Suprapubic skin (tissue), 4 donors: Measurements from ENCODE around the gene ARTN. TPM values are rescaled to one million over a fixed set of nuclear protein-coding genes. Genes with fewer than 3 reads are reported as not detected.

Source experiments
- DNase-seq, 2 donors: peaks; one replicate each; pipeline ENCODE4 v3.0.0-alpha.2; 2019; ENCODE audit warnings: low spot score in 2 of 2
- H3K27ac ChIP-seq: fragments of 200-600 bp; sonication (generic); one replicate; pipeline ENCODE4 v1.5.1; 2019
- H3K27me3 ChIP-seq: fragments of 200-600 bp; sonication (generic); one replicate; pipeline ENCODE4 v1.5.1; 2019
- H3K36me3 ChIP-seq: fragments of 200-600 bp; sonication (generic); one replicate; pipeline ENCODE4 v1.5.1; 2019
- H3K4me1 ChIP-seq: fragments of 200-600 bp; sonication (generic); one replicate; pipeline ENCODE4 v1.5.1; 2019
- H3K4me3 ChIP-seq: fragments of 200-600 bp; sonication (generic); one replicate; pipeline ENCODE4 v1.5.1; 2019; ENCODE audit warnings: mild to moderate bottlenecking
- H3K9me3 ChIP-seq: fragments of 200-600 bp; sonication (generic); one replicate; pipeline ENCODE4 v1.5.1; 2019
- CTCF ChIP-seq, 2 donors: fragments of 200-600 bp in 1 of 2; fragments of 450-650 bp in 1 of 2; sonication (generic) in 1 of 2; IDR thresholded peaks; one replicate each; pipeline ENCODE4 v1.5.1; 2016 to 2019; ENCODE audit warnings: antibody characterized with exemption in 2 of 2, mild to moderate bottlenecking in 1 of 2, moderate library complexity in 1 of 2
- EP300 ChIP-seq: sonication (generic); formaldehyde crosslinking; IDR thresholded peaks from one replicate; pipeline ENCODE4 v1.6.1; 2017; ENCODE audit warnings: antibody characterized with exemption
- POLR2A ChIP-seq, 2 donors: fragments of 450-650 bp; IDR thresholded peaks; one replicate each; pipeline ENCODE4 v1.6.1; 2017; ENCODE audit warnings: antibody characterized with exemption in 2 of 2, mild to moderate bottlenecking in 2 of 2, moderate library complexity in 2 of 2
- POLR2AphosphoS5 ChIP-seq, 3 donors: sonication (generic); formaldehyde crosslinking; IDR thresholded peaks; one replicate each; pipeline ENCODE4 v1.6.1; 2017; ENCODE audit warnings: antibody characterized with exemption in 3 of 3
- WGBS: methylation state at CpG from one replicate; pipeline ENCODE4 v1.1.5; 2018; 5-methylcytosine and 5-hydroxymethylcytosine counted together
- total RNA-seq, 4 donors: library from RNA; depleted of rRNA; stranded (reverse); fragments of >200 nt; gene quantifications; one replicate each; pipeline ENCODE4 v1.1.0, GENCODE V29; 2016

Gene ARTN
- total RNA-seq, 4 donors from 2014 or later, result 0.38 to 0.91 (median 0.72) TPM; not detected in 1

GRCh38 chr1:43932786-43933385 lies 715 bp upstream of the ARTN start:
- peak overlapping the region; percentile 45 for H3K4me3 ChIP-seq
- peaks cover 51% of the 10 kb centered on the region for H3K4me1 ChIP-seq
- DNase-seq, result no peak
- TF ChIP-seq POLR2A (IDR thresholded peaks at IDR 0.05) (no peak), CTCF (IDR thresholded peaks at IDR 0.05) (no peak), POLR2AphosphoS5 (IDR thresholded peaks at IDR 0.05) (no peak), EP300 (no peak)
- H3K36me3 ChIP-seq, result no peaks in the 10 kb centered on the region
- H3K9me3 ChIP-seq, result no peaks in the 10 kb centered on the region
- H3K27ac ChIP-seq, result no peak overlapping the region
- peaks cover 10% of the 10 kb centered on the region for H3K27me3 ChIP-seq
- WGBS, result 28% methylated on average over 8 of the region's 8 CpGs

- TF ChIP-seq CTCF (IDR thresholded peaks at IDR 0.05), result peak; percentile 67 to 79
- no peak for TF ChIP-seq EP300
- TF ChIP-seq POLR2A (IDR thresholded peaks at IDR 0.05), result no peak
- no peak for TF ChIP-seq POLR2AphosphoS5 (IDR thresholded peaks at IDR 0.05)
- no peak for DNase-seq
- peaks cover 10% of the 10 kb centered on the region for H3K27me3 ChIP-seq
- no peaks in the 10 kb centered on the region for H3K9me3 ChIP-seq
- no peaks in the 10 kb centered on the region for H3K36me3 ChIP-seq
- 21% methylated on average over 5 of the region's 13 CpGs for WGBS
- peak overlapping the region; percentile 45 for H3K4me3 ChIP-seq
- H3K4me1 ChIP-seq, result peaks cover 63% of the 10 kb centered on the region
- no peak overlapping the region for H3K27ac ChIP-seq
Measured at GRCh38 chr1:43934101-43934985, 742 bp downstream of the ARTN start.

- TF ChIP-seq POLR2A (IDR thresholded peaks at IDR 0.05) (no peak), CTCF (IDR thresholded peaks at IDR 0.05) (no peak), EP300 (no peak)
- H3K4me1 ChIP-seq, result peaks cover 65% of the 10 kb centered on the region
- no peak overlapping the region for H3K27ac ChIP-seq
- no peaks in the 10 kb centered on the region for H3K36me3 ChIP-seq
- no peak overlapping the region for H3K4me3 ChIP-seq
- H3K27me3 ChIP-seq, result peaks cover 10% of the 10 kb centered on the region
- 60% methylated on average over 4 of the region's 5 CpGs for WGBS
- no peak for DNase-seq
- no peaks in the 10 kb centered on the region for H3K9me3 ChIP-seq
Measured at GRCh38 chr1:43934986-43935324, 1.4 kb downstream of the ARTN start.

- peaks cover 10% of the 10 kb centered on the region for H3K27me3 ChIP-seq
- no peak overlapping the region for H3K27ac ChIP-seq
- DNase-seq, result no peak
- WGBS, result 28% methylated on average over 14 of the region's 48 CpGs
- TF ChIP-seq POLR2A (IDR thresholded peaks at IDR 0.05) (no peak), EP300 (no peak), CTCF (IDR thresholded peaks at IDR 0.05) (no peak), POLR2AphosphoS5 (IDR thresholded peaks at IDR 0.05) (no peak)
- no peaks in the 10 kb centered on the region for H3K9me3 ChIP-seq
- H3K36me3 ChIP-seq, result no peaks in the 10 kb centered on the region
- H3K4me3 ChIP-seq, result peak overlapping the region; percentile 51
- H3K4me1 ChIP-seq, result peaks cover 63% of the 10 kb centered on the region
Measured at GRCh38 chr1:43935711-43936427, 2.3 kb downstream of the ARTN start.
